KMS-11 (cell line): ENCODE measurements around the gene JAG2.

Source experiments
- H2AFZ ChIP-seq: fragments of 200-600 bp; sonication (generic); 2 replicates; pipeline ENCODE4 v1.6.1; 2016; ENCODE audit warnings: antibody characterized with exemption, mixed run types, low read depth
- H3K27ac ChIP-seq: fragments of 200-600 bp; sonication (generic); 2 replicates; pipeline ENCODE4 v1.6.1; 2016; ENCODE audit warnings: mild to moderate bottlenecking, mixed run types
- H3K27me3 ChIP-seq: fragments of 200-600 bp; sonication (generic); 2 replicates; pipeline ENCODE4 v1.6.1; 2017; ENCODE audit warnings: mild to moderate bottlenecking, low read depth, mixed run types, moderate library complexity; ENCODE audit not compliant: insufficient read depth
- H3K36me3 ChIP-seq: fragments of 200-600 bp; sonication (generic); 2 replicates; pipeline ENCODE4 v1.6.1; 2017; ENCODE audit warnings: mild to moderate bottlenecking, mixed run types; ENCODE audit not compliant: insufficient read depth
- H3K4me1 ChIP-seq: fragments of 200-600 bp; sonication (generic); 2 replicates; pipeline ENCODE4 v1.6.1; 2016; ENCODE audit warnings: mild to moderate bottlenecking, low read depth, mixed run types; ENCODE audit not compliant: poor library complexity, severe bottlenecking
- H3K4me2 ChIP-seq: fragments of 200-600 bp; sonication (generic); 2 replicates; pipeline ENCODE4 v1.7.0; 2016; ENCODE audit warnings: mild to moderate bottlenecking, mixed run types
- H3K4me3 ChIP-seq: fragments of 200-600 bp; sonication (generic); IDR thresholded peaks from 2 replicates; pipeline ENCODE4 v1.6.1; 2017; ENCODE audit warnings: low read depth, low read length, mixed read lengths; ENCODE audit not compliant: insufficient read depth
- H3K79me2 ChIP-seq: fragments of 200-600 bp; sonication (generic); 2 replicates; pipeline ENCODE4 v1.6.1; 2016; ENCODE audit warnings: low read depth, mixed run types; ENCODE audit not compliant: insufficient read depth
- H3K9ac ChIP-seq: fragments of 200-600 bp; sonication (generic); 2 replicates; pipeline ENCODE4 v1.6.1; 2016; ENCODE audit warnings: mild to moderate bottlenecking, mixed run types
- H4K20me1 ChIP-seq: fragments of 200-600 bp; sonication (generic); 2 replicates; pipeline ENCODE4 v1.6.1; 2016; ENCODE audit warnings: mild to moderate bottlenecking, mixed run types; ENCODE audit not compliant: insufficient read depth
- TF ChIP-seq, protein P1 (sequence below): fragments of 200-600 bp; sonication (generic); conservative IDR thresholded peaks from 2 replicates; pipeline ENCODE4 v1.6.1; 2017; ENCODE audit warnings: low read depth, mild to moderate bottlenecking, antibody characterized with exemption, low read length, moderate library complexity, mixed read lengths

JAG2 gene

DNA sequence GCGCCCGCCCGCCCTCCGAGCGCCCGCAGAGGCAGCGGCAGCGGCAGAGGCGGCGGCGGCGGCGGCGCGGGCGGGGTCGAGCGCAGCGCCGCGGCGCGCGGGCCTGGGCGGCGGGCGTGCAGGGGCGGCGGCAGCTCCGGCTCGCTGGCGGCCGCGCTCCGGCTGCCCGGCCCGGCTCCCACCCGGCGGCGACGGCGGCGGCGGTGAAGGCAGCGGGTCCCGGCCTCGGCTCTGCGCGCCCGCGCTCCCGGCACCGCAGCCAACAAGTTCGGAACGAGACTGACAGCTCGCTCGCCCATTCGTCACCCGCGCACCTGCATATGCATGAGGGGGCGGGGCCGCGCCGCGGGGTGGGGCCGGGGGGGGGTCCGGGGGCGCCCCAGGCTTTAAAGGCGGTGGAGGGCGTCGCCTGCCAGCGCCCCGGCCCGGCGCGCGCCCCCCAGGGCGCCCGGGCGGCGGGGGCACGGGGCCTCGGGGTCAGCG, at the start of gene JAG2:
TSS of gene JAG2 (minus strand) at position 281 of the 483 bp plus-strand sequence. CDS start 356 bp downstream, outside the sequence.
- TF ChIP-seq, protein P1, sequence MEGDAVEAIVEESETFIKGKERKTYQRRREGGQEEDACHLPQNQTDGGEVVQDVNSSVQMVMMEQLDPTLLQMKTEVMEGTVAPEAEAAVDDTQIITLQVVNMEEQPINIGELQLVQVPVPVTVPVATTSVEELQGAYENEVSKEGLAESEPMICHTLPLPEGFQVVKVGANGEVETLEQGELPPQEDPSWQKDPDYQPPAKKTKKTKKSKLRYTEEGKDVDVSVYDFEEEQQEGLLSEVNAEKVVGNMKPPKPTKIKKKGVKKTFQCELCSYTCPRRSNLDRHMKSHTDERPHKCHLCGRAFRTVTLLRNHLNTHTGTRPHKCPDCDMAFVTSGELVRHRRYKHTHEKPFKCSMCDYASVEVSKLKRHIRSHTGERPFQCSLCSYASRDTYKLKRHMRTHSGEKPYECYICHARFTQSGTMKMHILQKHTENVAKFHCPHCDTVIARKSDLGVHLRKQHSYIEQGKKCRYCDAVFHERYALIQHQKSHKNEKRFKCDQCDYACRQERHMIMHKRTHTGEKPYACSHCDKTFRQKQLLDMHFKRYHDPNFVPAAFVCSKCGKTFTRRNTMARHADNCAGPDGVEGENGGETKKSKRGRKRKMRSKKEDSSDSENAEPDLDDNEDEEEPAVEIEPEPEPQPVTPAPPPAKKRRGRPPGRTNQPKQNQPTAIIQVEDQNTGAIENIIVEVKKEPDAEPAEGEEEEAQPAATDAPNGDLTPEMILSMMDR = no peak
- Histone ChIP-seq H3K4me3 (no peak within 1 kb of the TSS), H3K4me1 (peaks cover 11% of the 10 kb centered on the region), H3K27me3 (no peaks in the 10 kb centered on the region; the same call in 1 of the 2 replicates), H3K36me3 (no peaks in the 10 kb centered on the region), H4K20me1 (no peaks in the 10 kb centered on the region), H3K27ac (no peak within 1 kb of the TSS), H2AFZ (peak within 1 kb of the TSS; percentile 26; the same call in 1 of the 2 replicates), H3K9ac (no peak within 1 kb of the TSS), H3K4me2 (no peak within 1 kb of the TSS; the same call in 1 of the 2 replicates), H3K79me2 (no peaks in the 10 kb centered on the region)

DNA sequence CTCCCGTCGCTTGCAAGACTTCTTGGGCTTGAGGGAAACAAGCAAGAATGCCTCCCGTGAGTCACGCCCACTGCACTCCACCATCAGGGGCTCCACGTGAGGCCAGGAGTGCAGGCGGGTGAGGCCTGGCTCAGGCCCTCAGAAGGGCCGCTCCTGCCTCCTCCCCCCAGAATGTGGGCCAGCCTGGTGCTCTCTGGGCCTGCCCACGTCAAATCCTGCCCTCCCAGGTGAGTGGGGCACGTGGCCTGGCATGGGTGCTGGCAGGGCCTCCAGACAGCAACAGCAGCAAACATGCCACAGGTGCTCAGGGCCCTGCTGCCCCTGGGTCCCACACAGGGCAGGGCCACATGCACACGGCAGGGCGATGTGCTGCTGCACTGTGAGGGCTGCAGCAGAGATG, 49.2 kb upstream of the JAG2 start:
- no peaks in the 10 kb centered on the region for H4K20me1 ChIP-seq
- no peak overlapping the region for H3K4me2 ChIP-seq
- no peak overlapping the region for H3K9ac ChIP-seq
- H3K79me2 ChIP-seq = no peaks in the 10 kb centered on the region
- H3K27me3 ChIP-seq = no peaks in the 10 kb centered on the region
- no peak overlapping the region for H3K4me3 ChIP-seq
- no peaks in the 10 kb centered on the region for H3K4me1 ChIP-seq
- no peak overlapping the region for H3K27ac ChIP-seq
- TF ChIP-seq, protein P1 = no peak
- H2AFZ ChIP-seq = no peak overlapping the region
- no peaks in the 10 kb centered on the region for H3K36me3 ChIP-seq

DNA sequence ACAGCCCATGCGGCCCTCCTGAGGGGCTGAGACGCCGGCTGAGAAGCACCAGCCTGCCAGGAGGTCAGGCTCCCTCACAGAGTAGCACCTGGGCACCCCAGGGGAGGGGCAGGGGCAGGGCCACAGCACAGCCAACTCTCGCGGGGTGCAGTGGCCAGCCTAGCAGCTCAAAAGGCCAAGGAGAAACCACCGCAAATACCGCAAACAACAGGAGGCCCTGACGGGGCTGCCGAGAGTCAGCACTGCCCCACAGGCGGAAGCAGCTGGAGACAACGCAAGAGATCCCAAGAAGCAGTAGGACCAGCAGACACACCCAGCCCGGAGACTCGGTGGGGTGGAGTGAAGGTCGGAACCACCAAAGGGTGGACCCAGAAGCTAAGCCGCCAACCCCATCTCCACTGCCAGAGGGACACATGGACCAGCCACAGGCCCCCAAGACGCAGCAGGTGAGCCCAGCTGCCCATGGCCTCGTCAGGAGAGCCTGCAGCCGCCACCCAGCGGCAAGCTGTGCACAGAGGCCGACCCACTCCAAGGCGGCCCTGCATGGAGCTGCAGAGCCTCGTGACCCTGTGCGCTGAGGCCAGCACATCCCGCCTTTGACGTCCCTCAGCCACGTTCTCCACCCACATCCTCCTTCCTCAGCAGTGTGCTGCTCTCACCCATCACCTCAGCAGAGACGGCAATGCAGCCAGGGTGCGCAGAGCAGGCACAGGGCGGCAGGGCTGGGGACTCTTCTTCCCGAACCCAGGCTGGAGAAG, 48.1 kb upstream of the JAG2 start:
- H3K9ac ChIP-seq = no peak overlapping the region
- H3K79me2 ChIP-seq = no peaks in the 10 kb centered on the region
- H3K36me3 ChIP-seq = no peaks in the 10 kb centered on the region
- TF ChIP-seq, protein P1 = no peak
- no peaks in the 10 kb centered on the region for H3K4me1 ChIP-seq
- no peaks in the 10 kb centered on the region for H3K27me3 ChIP-seq
- H3K27ac ChIP-seq = no peak overlapping the region
- no peak overlapping the region for H2AFZ ChIP-seq
- H3K4me3 ChIP-seq = no peak overlapping the region
- H3K4me2 ChIP-seq = no peak overlapping the region
- H4K20me1 ChIP-seq = no peaks in the 10 kb centered on the region

DNA sequence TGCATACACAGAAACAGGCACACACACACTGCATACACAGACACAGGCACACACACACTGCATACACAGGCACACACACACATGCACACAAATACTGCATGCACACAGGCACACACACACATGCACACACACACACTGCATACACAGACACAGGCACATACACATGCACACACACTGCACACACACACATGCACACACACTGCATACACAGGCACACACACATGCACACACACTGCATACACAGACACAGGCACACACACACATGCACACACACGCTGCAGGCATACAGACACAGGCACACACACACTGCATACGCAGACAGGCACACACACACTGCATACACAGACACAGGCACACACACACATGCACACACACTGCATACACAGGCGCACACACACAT, 47.0 kb upstream of the JAG2 start:
- no peak overlapping the region for H2AFZ ChIP-seq
- H3K36me3 ChIP-seq = no peaks in the 10 kb centered on the region
- TF ChIP-seq, protein P1 = no peak
- H3K4me2 ChIP-seq = no peak overlapping the region
- no peak overlapping the region for H3K4me3 ChIP-seq
- H4K20me1 ChIP-seq = no peaks in the 10 kb centered on the region
- H3K79me2 ChIP-seq = no peaks in the 10 kb centered on the region
- H3K27ac ChIP-seq = no peak overlapping the region
- no peaks in the 10 kb centered on the region for H3K4me1 ChIP-seq
- no peaks in the 10 kb centered on the region for H3K27me3 ChIP-seq
- H3K9ac ChIP-seq = no peak overlapping the region
